NCI-H2196 treated with DMSO at 0.1 percent for 48 hours (cell line): Measurements from ENCODE around the gene GATC.
A peak's percentile ranks its signal among the peaks of the same experiment; 100 is the strongest.

ENCODE experiments used
- DNase-seq: peaks from one replicate; lab custom pipeline; 2025; ENCODE audit not compliant: unreplicated experiment; lab: John Stamatoyannopoulos, UW

The GATC gene

GRCh38 chr12:120445911-120446843 lies at the start of gene GATC, which contains the start of gene TRIAP1:
GATC (plus strand) TSS chr12:120446444; CDS start chr12:120446481, 37 bp downstream.
TRIAP1 (minus strand) TSS chr12:120446384; CDS start chr12:120446372, 12 bp downstream.
- peak; percentile 57 for DNase-seq

GRCh38 chr12:120397824-120398540 lies 48.3 kb upstream of the GATC start:
- no peak for DNase-seq

- DNase-seq = no peak
These were observed 46.7 kb upstream of the GATC start for GRCh38 chr12:120399531-120399930.

GRCh38 chr12:120402217-120402616 lies 44.0 kb upstream of the GATC start:
- no peak for DNase-seq

- DNase-seq = no peak
These were observed 42.4 kb upstream of the GATC start for GRCh38 chr12:120403869-120404268.

- no peak for DNase-seq
These were observed 42.0 kb upstream of the GATC start for GRCh38 chr12:120404271-120404670.

- DNase-seq = no peak
These were observed 40.2 kb upstream of the GATC start for GRCh38 chr12:120406069-120406468.

- no peak for DNase-seq
These were observed 39.7 kb upstream of the GATC start for GRCh38 chr12:120406553-120406952.

- no peak for DNase-seq
These were observed 37.5 kb upstream of the GATC start for GRCh38 chr12:120408771-120409170.

- DNase-seq = no peak
These were observed 33.8 kb upstream of the GATC start for GRCh38 chr12:120412421-120412820.

GRCh38 chr12:120413901-120414695 lies 32.1 kb upstream of the GATC start:
- no peak for DNase-seq

- DNase-seq = no peak
These were observed 29.6 kb upstream of the GATC start for GRCh38 chr12:120416490-120417216.

GRCh38 chr12:120417917-120418580 lies 28.2 kb upstream of the GATC start:
- DNase-seq = no peak

GRCh38 chr12:120421701-120422100 lies 24.5 kb upstream of the GATC start:
- DNase-seq = no peak

- DNase-seq = no peak
These were observed 23.3 kb upstream of the GATC start for GRCh38 chr12:120422892-120423456.

- no peak for DNase-seq
These were observed 20.4 kb upstream of the GATC start for GRCh38 chr12:120425797-120426196.

GRCh38 chr12:120428597-120429229 lies 17.5 kb upstream of the GATC start:
- no peak for DNase-seq

- DNase-seq = no peak
These were observed 16.9 kb upstream of the GATC start for GRCh38 chr12:120429368-120429767.
